Thyroid gland (tissue), 4 donors: Measurements from ENCODE around the gene RIN1. TPM values are rescaled to one million over a fixed set of nuclear protein-coding genes. Genes with fewer than 3 reads are reported as not detected.

ENCODE experiments used
- DNase-seq, 2 donors: peaks; one replicate each; pipeline ENCODE4 v3.0.0-alpha.2; 2019
- H3K27ac ChIP-seq, 3 donors: fragments of 200-600 bp; sonication (generic); 1 replicate in 2 of 3; 2 replicates in 1 of 3; pipeline ENCODE4 v1.5.1; 2016 to 2019; ENCODE audit warnings: mild to moderate bottlenecking in 1 of 3, moderate library complexity in 1 of 3
- H3K27me3 ChIP-seq: fragments of 200-600 bp; sonication (generic); one replicate; pipeline ENCODE4 v1.5.1; 2019
- H3K36me3 ChIP-seq, 2 donors: fragments of 200-600 bp; sonication (generic); one replicate each; pipeline ENCODE4 v1.5.1; 2016 to 2019
- H3K4me1 ChIP-seq, 2 donors: fragments of 200-600 bp; sonication (generic); one replicate each; pipeline ENCODE4 v1.5.1; 2017 to 2019
- H3K4me3 ChIP-seq, 3 donors: fragments of 200-600 bp; sonication (generic); replicated peaks in 1 of 3; 1 replicate in 2 of 3; 2 replicates in 1 of 3; pipeline ENCODE4 v1.5.1; 2016; ENCODE audit warnings: mild to moderate bottlenecking in 1 of 3
- H3K9me3 ChIP-seq: fragments of 200-600 bp; sonication (generic); one replicate; pipeline ENCODE4 v1.5.1; 2017
- POLR2A ChIP-seq, 2 donors: fragments of 450-650 bp; IDR thresholded peaks; one replicate each; pipeline ENCODE4 v1.6.1; 2017; ENCODE audit warnings: antibody characterized with exemption in 2 of 2, mild to moderate bottlenecking in 2 of 2, moderate library complexity in 1 of 2
- WGBS, 2 donors: methylation state at CpG; one replicate each; pipeline ENCODE4 v1.1.5; 2017; 5-methylcytosine and 5-hydroxymethylcytosine counted together
- intact Hi-C: fragments of 100-400 bp; cut with DNase I; formaldehyde crosslinking; loops from one replicate; pipeline ENCODE4 v1.15.1; 2023
- total RNA-seq, 4 donors: library from RNA; depleted of rRNA; stranded (reverse); fragments of >200 nt; gene quantifications; one replicate each; pipeline ENCODE4 v1.2.3, GENCODE V29; 2016
- TF ChIP-seq, protein P1 (sequence below), 6 experiments: fragments of 200-600 bp in 3 of 6; fragments of 450-650 bp in 3 of 6; sonication (generic) in 3 of 6; IDR thresholded peaks; one replicate each; pipeline ENCODE4 v1.5.1; 2016 to 2019; ENCODE audit warnings: antibody characterized with exemption in 6 of 6, mild to moderate bottlenecking in 2 of 6, inconsistent platforms in 1 of 6, moderate library complexity in 1 of 6

RIN1 gene
- total RNA-seq, 4 donors from 2014 or later = 1.3 to 7.9 (median 2.2) TPM

DNA sequence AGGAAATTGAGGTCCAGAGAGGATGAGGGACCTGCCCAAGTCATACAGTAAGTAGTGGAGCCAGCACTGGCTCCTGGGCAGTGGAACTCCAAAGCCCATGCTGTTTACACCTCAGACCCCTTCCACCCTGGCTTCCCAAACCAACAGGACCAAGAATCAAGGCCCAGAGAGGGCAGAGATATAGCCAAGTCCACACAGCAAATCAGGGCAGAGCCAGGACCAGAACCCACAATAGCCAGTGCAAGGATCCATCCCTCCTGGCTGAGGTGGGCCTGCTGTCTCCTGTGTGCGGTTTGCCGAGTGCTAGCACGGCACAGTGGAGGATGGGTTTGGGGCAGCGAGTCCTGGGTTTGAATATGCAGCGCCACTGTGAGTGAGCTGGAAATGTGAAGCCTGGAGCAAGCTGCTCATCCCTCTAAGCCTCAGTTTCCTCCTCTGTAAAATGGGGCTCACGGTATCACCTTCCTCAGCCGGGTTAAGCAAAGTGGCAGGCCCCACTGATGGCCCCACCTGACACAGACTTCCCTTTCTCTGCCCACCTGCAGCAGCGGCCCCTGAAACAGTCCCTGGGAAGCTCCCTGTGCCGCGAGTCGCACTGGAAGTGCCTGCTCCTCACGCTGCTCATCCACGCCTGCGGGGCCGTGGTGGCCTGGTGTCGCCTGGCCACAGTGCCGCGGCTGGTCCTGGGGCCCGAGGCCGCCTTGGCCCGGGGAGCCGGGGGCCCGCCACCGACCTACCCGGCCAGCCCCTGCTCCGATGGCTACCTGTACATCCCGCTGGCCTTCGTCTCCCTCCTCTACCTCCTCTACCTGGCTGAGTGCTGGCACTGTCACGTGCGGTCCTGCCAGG lies 42.2 kb downstream of the RIN1 start:
- Histone ChIP-seq H3K27me3 (peaks cover 4% of the 10 kb centered on the region), H3K4me3 (no peak overlapping the region), H3K27ac (no peak overlapping the region), H3K4me1 (peaks cover 10 to 13% of the 10 kb centered on the region in 2 donors), H3K36me3 (no peaks in the 10 kb centered on the region), H3K9me3 (no peaks in the 10 kb centered on the region)
- DNase-seq = no peak
- intact Hi-C loops = no loop called here
- no peak for TF ChIP-seq POLR2A (IDR thresholded peaks at IDR 0.05)
- TF ChIP-seq, protein P1, sequence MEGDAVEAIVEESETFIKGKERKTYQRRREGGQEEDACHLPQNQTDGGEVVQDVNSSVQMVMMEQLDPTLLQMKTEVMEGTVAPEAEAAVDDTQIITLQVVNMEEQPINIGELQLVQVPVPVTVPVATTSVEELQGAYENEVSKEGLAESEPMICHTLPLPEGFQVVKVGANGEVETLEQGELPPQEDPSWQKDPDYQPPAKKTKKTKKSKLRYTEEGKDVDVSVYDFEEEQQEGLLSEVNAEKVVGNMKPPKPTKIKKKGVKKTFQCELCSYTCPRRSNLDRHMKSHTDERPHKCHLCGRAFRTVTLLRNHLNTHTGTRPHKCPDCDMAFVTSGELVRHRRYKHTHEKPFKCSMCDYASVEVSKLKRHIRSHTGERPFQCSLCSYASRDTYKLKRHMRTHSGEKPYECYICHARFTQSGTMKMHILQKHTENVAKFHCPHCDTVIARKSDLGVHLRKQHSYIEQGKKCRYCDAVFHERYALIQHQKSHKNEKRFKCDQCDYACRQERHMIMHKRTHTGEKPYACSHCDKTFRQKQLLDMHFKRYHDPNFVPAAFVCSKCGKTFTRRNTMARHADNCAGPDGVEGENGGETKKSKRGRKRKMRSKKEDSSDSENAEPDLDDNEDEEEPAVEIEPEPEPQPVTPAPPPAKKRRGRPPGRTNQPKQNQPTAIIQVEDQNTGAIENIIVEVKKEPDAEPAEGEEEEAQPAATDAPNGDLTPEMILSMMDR (IDR thresholded peaks at IDR 0.05) = no peak
- WGBS, 2 donors = 76 to 79% methylated on average over 9 to 20 of the region's 30 CpGs

DNA sequence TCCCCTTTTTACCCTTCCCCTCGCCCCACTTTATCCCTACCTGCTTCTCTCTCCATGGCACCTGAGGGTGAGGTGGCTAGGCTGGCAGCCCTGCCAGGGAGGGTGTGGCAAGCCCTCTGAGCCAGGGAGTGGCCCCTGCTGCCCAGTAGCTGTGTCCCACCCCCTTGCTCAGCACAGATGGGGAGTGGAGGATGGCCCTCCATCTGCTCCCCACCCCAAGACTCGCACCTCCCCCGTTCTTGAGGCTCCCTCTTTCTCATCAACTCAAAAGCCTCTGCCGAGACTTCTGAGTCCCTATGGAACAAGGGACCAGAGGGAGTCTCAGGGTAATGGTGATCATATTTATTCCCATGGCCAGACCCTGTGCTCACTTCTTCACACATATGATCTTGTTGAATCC lies 42.9 kb downstream of the RIN1 start:
- Histone ChIP-seq H3K27me3 (peaks cover 4% of the 10 kb centered on the region), H3K9me3 (no peaks in the 10 kb centered on the region), H3K4me1 (peaks cover 11 to 13% of the 10 kb centered on the region in 2 donors), H3K36me3 (no peaks in the 10 kb centered on the region), H3K27ac (no peak overlapping the region), H3K4me3 (no peak overlapping the region)
- intact Hi-C loops = no loop called here
- no peak for DNase-seq
- TF ChIP-seq POLR2A (IDR thresholded peaks at IDR 0.05) = no peak
- TF ChIP-seq, protein P1 (IDR thresholded peaks at IDR 0.05) = no peak
- WGBS, 2 donors = 69 to 77% methylated on average over 4 of the region's 4 CpGs

DNA sequence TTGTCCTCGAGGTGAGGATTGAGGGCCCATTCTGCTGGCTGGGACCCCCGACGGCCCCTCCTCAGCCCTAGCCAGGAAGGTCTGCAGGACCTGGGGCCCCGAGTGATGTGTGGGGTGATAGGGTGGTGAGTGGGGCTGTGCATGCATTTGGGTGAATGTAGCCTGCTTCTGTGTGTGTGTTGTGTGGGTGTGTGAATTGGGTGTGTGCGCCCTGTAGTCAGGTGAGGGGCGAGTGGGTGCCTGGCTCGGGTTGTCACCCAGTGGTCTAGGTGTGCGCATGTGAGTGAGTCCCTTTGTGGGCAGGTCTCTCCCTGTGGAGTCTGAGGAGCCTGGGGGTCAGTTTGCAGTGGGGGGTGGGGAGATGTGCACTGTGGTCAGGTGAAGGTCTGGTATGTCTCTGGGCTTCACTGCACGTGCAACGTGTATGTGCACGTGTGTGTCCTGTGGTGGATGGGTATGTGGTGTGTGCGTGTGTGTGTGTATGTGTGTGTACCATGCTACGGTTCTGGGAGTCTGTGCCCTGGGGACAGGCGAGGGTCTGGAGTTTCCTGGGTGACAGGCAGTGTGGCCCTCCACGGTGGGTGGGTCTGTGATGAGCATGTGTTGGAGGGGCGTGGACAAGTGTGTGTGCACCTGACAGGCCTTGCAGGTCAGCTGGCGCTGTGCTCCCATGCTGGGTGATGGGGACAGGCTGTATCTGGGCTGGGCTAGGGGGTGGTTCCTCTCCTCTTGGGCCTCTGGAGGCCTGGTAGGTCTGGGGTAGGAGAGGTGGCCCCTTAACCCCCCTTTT lies 43.5 kb downstream of the RIN1 start:
- Histone ChIP-seq H3K4me1 (peaks cover 17 to 20% of the 10 kb centered on the region in 2 donors), H3K36me3 (no peaks in the 10 kb centered on the region), H3K27ac (no peak overlapping the region), H3K4me3 (no peak overlapping the region), H3K9me3 (no peaks in the 10 kb centered on the region), H3K27me3 (peaks cover 4% of the 10 kb centered on the region)
- 49 to 53% methylated on average over 15 to 17 of the region's 17 CpGs for WGBS, 2 donors
- intact Hi-C loops = no loop called here
- no peak for TF ChIP-seq POLR2A (IDR thresholded peaks at IDR 0.05)
- TF ChIP-seq, protein P1 (IDR thresholded peaks at IDR 0.05) = no peak
- no peak for DNase-seq

DNA sequence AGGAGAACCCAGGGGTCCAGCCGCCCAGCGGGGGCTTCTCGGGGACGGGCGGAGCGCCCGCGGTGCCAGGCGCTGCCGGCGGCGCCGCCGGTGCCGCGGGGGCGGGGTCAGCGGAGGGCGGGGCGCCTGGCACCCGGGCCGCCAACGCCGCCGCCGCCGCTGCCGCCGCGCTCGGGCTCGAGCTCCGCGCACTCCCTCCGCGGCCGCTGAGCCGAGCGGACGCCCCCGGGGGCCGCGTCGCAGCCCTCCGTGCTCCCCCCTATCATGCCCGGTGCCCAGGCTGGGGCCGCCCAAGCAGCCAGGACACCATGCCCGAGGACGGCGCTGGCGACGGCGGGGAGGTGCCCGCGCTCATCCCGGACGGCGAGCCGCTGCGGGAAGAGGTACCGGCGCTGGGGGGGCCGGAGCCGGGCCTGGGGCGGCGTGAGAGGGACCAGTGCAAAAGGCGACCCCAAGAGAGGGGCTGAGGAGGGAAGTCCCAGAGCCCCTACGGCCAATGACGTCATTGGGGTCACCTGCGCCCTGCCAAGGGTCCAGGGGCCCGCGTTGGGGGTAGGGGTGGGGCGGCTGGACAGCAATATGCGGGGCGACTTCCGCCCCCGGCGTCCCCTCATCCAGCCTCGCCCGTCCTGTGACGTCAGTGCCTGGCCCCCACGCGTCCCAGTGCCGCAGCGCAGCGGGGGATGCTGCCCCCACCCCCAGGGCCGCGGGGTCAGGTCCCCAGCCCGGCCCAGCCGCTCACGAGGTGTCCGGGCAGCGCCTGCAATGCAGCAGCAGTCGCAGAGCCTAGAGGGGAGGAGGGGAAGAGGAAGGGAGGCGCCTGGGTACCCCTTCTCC lies 44.3 kb downstream of the RIN1 start, which contains the start of gene TMEM151A:
TMEM151A (plus strand) TSS at position 189 of the 837 bp plus-strand sequence; CDS start at position 309, 120 bp downstream.
- peaks cover 4% of the 10 kb centered on the region for H3K27me3 ChIP-seq
- 14 to 60% methylated on average over 1 to 6 of the region's 95 CpGs for WGBS, 2 donors
- H3K4me1 ChIP-seq = peaks cover 22% of the 10 kb centered on the region in 2 donors
- H3K9me3 ChIP-seq = no peaks in the 10 kb centered on the region
- TF ChIP-seq POLR2A (IDR thresholded peaks at IDR 0.05) = no peak
- TF ChIP-seq, protein P1 (IDR thresholded peaks at IDR 0.05) = no peak
- intact Hi-C loops = no loop called here
- H3K4me3 ChIP-seq = peak within 1 kb of the TSS in 1 of 3 donors; percentile 36
- DNase-seq = no peak
- no peaks in the 10 kb centered on the region for H3K36me3 ChIP-seq
- H3K27ac ChIP-seq = no peak within 1 kb of the TSS
